HFFc6 (cell line): ENCODE measurements around the gene SOD2. TPM values are rescaled to one million over a fixed set of nuclear protein-coding genes. Genes with fewer than 3 reads are reported as not detected.
A peak's percentile ranks its signal among the peaks of the same experiment; 100 is the strongest.
"Not testable (repeated sequence)": the region's sequence is repeated elsewhere in the genome, so short reads cannot be mapped to it uniquely, and the experiment has no call there.

Experiments
- DNase-seq: peaks from one replicate; pipeline ENCODE4 v3.0.0-alpha.2; 2018
- H3K27ac Mint-ChIP-seq: 2 replicates; pipeline ENCODE4 v1.8.0; 2020; ENCODE audit warnings: mild to moderate bottlenecking, mixed read lengths
- H3K27me3 Mint-ChIP-seq: 2 replicates; pipeline ENCODE4 v1.8.0; 2021; ENCODE audit warnings: mild to moderate bottlenecking, moderate library complexity, mixed read lengths; ENCODE audit not compliant: insufficient read depth
- H3K36me3 Mint-ChIP-seq: 2 replicates; pipeline ENCODE4 v1.8.0; 2021; ENCODE audit warnings: low read depth, mixed read lengths
- H3K4me1 Mint-ChIP-seq: 2 replicates; pipeline ENCODE4 v1.8.0; 2020; ENCODE audit warnings: low read depth, mixed read lengths
- H3K4me3 Mint-ChIP-seq: 2 replicates; pipeline ENCODE4 v1.8.0; 2020; ENCODE audit warnings: mild to moderate bottlenecking, moderate library complexity, mixed read lengths
- H3K9me3 Mint-ChIP-seq: 2 replicates; pipeline ENCODE4 v1.8.0; 2020; ENCODE audit warnings: mild to moderate bottlenecking, mixed read lengths
- CTCF ChIP-seq: fragments of 200-600 bp; sonication (generic); IDR thresholded peaks from 2 replicates; pipeline ENCODE4 v1.5.0; 2021; ENCODE audit warnings: antibody characterized with exemption, mild to moderate bottlenecking
- long read RNA-seq: library from polyadenylated mRNA; unstranded; transcript quantifications from one replicate; pipeline ENCODE4 v2.0.0, GENCODE V29; 2019
- total RNA-seq, 6 experiments: library from RNA; stranded (reverse); fragmentation: NEBNext Ultra II Directional; extraction: Animal tissue kit (Norgen Biotek cat#: 25700); gene quantifications; 2 replicates in 1 of 6; 3 replicates in 5 of 6; pipeline ENCODE4 v1.2.3, GENCODE V29; 2021

Gene SOD2
- 10 to 100 TPM; 73.2 to 87.6 (median 75.3) TPM for total RNA-seq
- long read RNA-seq, full-length matches to known transcripts = 22 of 27 reads
- long read RNA-seq, partial matches to known transcripts = 1 of 27 reads
- long read RNA-seq, other reads (novel, unspliced or antisense) = 4 of 27 reads

GRCh38 chr6:159693128-159693893 lies at the start of gene SOD2:
Gene SOD2 (minus strand): TSS chr6:159693241. CDS start chr6:159693167, 74 bp downstream.
- peak; percentile 70 for DNase-seq
- peaks cover 41% of the 10 kb centered on the region for H3K4me1 Mint-ChIP-seq
- H3K27me3 Mint-ChIP-seq = peaks cover 4% of the 10 kb centered on the region
- peak within 1 kb of the TSS; percentile 82 for H3K27ac Mint-ChIP-seq
- no peaks in the 10 kb centered on the region for H3K9me3 Mint-ChIP-seq
- TF ChIP-seq CTCF = no peak
- H3K36me3 Mint-ChIP-seq = no peaks in the 10 kb centered on the region; the same call in 1 of the 2 replicates
- H3K4me3 Mint-ChIP-seq = peak within 1 kb of the TSS; percentile 94

- DNase-seq = no peak
- Mint-ChIP-seq H3K9me3 (no peaks in the 10 kb centered on the region), H3K27ac (peak overlapping the region; percentile 40; the same call in 1 of the 2 replicates), H3K4me3 (no peak overlapping the region), H3K36me3 (peaks cover 38% of the 10 kb centered on the region), H3K4me1 (peaks cover 5% of the 10 kb centered on the region; the same call in 1 of the 2 replicates), H3K27me3 (no peaks in the 10 kb centered on the region)
- no peak for TF ChIP-seq CTCF
Observed at GRCh38 chr6:159742165-159742564, 49.1 kb upstream of the SOD2 start.

GRCh38 chr6:159739341-159739740 lies 46.3 kb upstream of the SOD2 start:
- H3K4me1 Mint-ChIP-seq = peaks cover 5% of the 10 kb centered on the region; the same call in 1 of the 2 replicates
- H3K4me3 Mint-ChIP-seq = no peak overlapping the region
- H3K27me3 Mint-ChIP-seq = no peaks in the 10 kb centered on the region
- no peak for DNase-seq
- H3K9me3 Mint-ChIP-seq = no peaks in the 10 kb centered on the region
- no peak overlapping the region for H3K27ac Mint-ChIP-seq
- H3K36me3 Mint-ChIP-seq = peaks cover 19% of the 10 kb centered on the region
- TF ChIP-seq CTCF = no peak

GRCh38 chr6:159736908-159737307 lies 43.9 kb upstream of the SOD2 start:
- TF ChIP-seq CTCF = no peak
- Mint-ChIP-seq H3K36me3 (peaks cover 15% of the 10 kb centered on the region), H3K27ac (no peak overlapping the region), H3K4me1 (peaks cover 9% of the 10 kb centered on the region; the same call in 1 of the 2 replicates), H3K9me3 (no peaks in the 10 kb centered on the region), H3K4me3 (no peak overlapping the region), H3K27me3 (no peaks in the 10 kb centered on the region)
- DNase-seq = no peak

- H3K9me3 Mint-ChIP-seq, H3K27ac Mint-ChIP-seq, DNase-seq, H3K4me3 Mint-ChIP-seq, H3K27me3 Mint-ChIP-seq: not testable (repeated sequence)
- Mint-ChIP-seq H3K36me3 (peaks cover 16% of the 10 kb centered on the region), H3K4me1 (peaks cover 23% of the 10 kb centered on the region)
Observed at GRCh38 chr6:159733395-159733794, 40.4 kb upstream of the SOD2 start.

GRCh38 chr6:159732550-159732949 lies 39.5 kb upstream of the SOD2 start:
- H3K27ac Mint-ChIP-seq, H3K9me3 Mint-ChIP-seq: not testable (repeated sequence)

More at GRCh38 chr6:159732550-159732949, 39.5 kb upstream of the SOD2 start:
- peaks cover 23% of the 10 kb centered on the region for H3K4me1 Mint-ChIP-seq
- H3K36me3 Mint-ChIP-seq = peaks cover 21% of the 10 kb centered on the region
- not testable (repeated sequence) for H3K4me3 Mint-ChIP-seq, H3K27me3 Mint-ChIP-seq, DNase-seq
